GM12878 (cell line): ENCODE results near the gene PAK2.

Experiments used
- CTCF ChIP-seq, 3 experiments: IDR thresholded peaks in 2 of 3; conservative IDR thresholded peaks in 1 of 3; 2 replicates each; pipeline ENCODE4 v1.5.1; 2011; ENCODE audit warnings: low read depth in 3 of 3, low read length in 3 of 3, mild to moderate bottlenecking in 3 of 3, control low read depth in 2 of 3, moderate library complexity in 2 of 3, inconsistent platforms in 1 of 3, mixed read lengths in 1 of 3; ENCODE audit not compliant: control insufficient read depth in 2 of 3, insufficient read depth in 1 of 3; ENCODE audit errors: extremely low read depth in 1 of 3
- GABPA ChIP-seq: IDR thresholded peaks from 2 replicates; pipeline ENCODE4 v1.6.1; 2014; ENCODE audit warnings: antibody characterized with exemption, low read depth, mild to moderate bottlenecking, inconsistent platforms
- HDAC6 ChIP-seq: fragments of 200-600 bp; sonication (generic); IDR thresholded peaks from one replicate; pipeline ENCODE4 v1.8.0; 2017; ENCODE audit warnings: antibody characterized with exemption; ENCODE audit not compliant: unreplicated experiment
- PKNOX1 ChIP-seq: fragments of 450-650 bp; IDR thresholded peaks from 2 replicates; pipeline ENCODE4 v1.6.1; 2016; ENCODE audit warnings: mild to moderate bottlenecking
- POLR2A ChIP-seq: IDR thresholded peaks from 2 replicates; pipeline ENCODE4 v1.6.1; 2011; ENCODE audit warnings: low read depth, mild to moderate bottlenecking, low read length
- SMC3 ChIP-seq: IDR thresholded peaks from 2 replicates; pipeline ENCODE4 v1.6.1; 2011; ENCODE audit warnings: low read length, improper control_type of control experiment, borderline replicate concordance
- SP1 ChIP-seq: IDR thresholded peaks from one replicate; pipeline ENCODE4 v1.6.1; 2011; ENCODE audit warnings: low read depth, low read length

- TF ChIP-seq SP1 (no peak), PKNOX1 (no peak), CTCF (IDR thresholded peaks at IDR 0.05 in 2 of 3, conservative IDR thresholded peaks at IDR 0.05 in 1 of 3; ENCODE audit: control insufficient read depth in 2 of 3, extremely low read depth in 1 of 3, insufficient read depth in 1 of 3, low read depth in 3 of 3, low read length in 3 of 3) (no peak), SMC3 (no peak), GABPA (no peak), HDAC6 (no peak), POLR2A (no peak)
Measured at GRCh38 chr3:196803891-196804468, 64.3 kb downstream of the PAK2 start.
